CD4-positive, alpha-beta T cell treated with Interleukin-17A for 1 hour (primary cell): Measurements from ENCODE around the gene TNC.

Experiments
- DNase-seq: peaks from one replicate; pipeline ENCODE4 v3.0.0-alpha.2; 2020

TNC gene

DNA sequence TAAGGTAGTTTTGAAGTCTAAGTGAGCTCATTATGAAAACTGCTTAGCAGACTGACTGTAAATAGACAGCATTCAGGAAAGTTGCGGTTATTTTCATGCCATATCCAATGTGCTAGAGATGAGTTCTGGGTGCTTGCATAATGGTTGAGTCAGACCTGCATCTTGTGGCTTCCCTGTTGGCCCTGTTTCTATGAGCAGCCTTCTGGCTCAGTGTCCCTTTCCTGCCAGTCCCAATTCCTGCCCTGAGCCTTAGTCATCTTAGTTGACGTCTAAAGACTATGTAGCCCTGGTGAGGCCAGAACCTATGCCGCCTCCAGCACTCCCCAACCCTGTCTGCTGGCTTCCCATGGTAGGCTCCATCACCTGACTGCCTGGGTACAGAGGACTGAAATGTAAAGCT lies 111.3 kb downstream of the TNC start:
- DNase-seq: no peak

DNA sequence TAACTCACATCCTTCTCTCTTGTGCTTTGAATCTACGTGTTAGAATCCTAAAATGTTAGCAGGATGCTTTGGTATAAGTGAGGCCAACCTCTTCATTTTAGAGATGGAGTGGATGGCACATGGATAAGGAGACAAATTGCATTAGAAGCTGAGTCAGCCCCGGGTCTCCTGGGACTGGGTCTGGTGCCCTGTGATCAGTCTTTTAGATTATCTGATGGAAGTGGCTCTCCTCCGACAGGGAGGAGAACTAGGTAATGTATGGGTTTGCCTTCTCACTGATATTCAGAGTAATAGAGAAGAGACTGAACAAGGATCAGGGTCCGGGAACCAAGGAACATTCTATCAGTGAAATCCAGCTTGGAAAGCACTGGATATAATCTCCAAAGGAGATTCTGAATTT lies 112.6 kb downstream of the TNC start:
- no peak for DNase-seq

DNA sequence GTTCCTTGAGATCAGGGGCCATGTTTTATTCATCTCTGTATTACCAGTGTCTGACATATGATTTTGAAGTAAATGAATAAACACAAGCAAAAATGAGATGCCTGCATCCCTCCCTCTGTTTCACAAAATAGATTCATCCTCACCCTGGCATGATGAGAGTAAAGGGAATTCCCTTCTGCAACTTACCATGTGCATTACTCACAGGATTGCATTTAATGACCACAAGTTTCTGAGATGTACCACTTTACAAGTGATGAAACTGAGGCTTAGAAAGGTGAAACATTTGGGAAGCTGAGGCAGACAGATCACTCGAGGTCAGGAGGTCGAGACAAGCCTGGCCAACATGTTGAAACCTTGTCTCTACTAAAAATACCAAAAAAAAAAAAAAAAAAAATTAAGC lies 113.4 kb downstream of the TNC start:
- DNase-seq: no peak

DNA sequence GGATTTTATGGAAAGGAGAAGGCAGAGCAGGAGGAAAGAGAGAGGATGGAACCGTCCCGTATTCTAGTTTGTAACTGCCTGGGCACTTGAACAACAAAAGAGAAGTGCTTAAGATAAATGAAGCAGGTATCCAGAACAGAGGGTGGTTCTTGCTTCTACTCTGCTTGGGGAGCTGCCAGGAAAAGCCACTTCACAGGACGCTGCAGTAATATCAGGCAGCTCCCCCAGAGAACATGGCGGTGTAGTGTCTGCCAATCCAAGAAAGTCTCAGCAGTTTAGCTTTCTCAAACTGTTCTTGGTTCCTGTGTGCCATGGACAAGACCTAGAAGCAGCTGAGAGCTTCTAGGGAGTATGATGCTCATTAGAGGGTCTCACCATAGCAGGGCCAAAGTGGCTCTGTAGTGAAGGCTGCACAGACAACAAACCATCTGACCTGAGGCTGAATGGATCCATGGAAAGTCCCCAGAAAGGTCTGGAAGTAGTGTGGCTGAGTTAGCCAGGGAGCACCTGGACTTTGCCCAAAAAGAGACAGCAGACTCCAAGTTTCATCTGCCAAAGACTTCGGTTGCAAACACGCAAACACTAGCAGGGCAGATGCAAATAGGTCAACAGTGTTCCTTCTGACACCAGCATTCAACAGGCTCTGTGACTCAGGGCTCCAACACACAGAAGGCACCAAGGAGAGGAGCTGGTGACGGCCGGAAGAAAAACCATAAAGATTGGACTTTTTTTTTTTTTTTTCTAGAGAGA lies 115.4 kb downstream of the TNC start:
- no peak for DNase-seq

DNA sequence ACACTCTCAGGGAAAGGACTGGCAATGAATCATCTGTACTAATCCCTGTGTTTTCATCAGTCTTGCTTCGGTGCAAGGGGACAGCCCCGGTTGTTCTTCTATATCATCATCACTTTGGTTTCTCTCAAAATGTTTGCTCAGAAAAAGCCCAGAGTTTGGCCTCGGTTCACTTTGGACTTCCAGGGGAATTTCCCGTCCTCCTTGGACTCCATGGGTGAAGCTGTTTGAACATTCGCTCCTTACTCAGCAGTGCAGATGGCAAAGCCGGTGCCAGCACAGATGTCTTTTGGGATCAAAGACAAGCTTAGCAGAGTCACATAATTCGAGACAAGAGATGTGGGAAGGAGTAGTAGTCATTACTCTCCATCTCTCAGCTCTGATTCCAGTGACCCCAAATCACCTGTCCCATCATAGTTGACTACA lies 117.7 kb downstream of the TNC start:
- DNase-seq: no peak

DNA sequence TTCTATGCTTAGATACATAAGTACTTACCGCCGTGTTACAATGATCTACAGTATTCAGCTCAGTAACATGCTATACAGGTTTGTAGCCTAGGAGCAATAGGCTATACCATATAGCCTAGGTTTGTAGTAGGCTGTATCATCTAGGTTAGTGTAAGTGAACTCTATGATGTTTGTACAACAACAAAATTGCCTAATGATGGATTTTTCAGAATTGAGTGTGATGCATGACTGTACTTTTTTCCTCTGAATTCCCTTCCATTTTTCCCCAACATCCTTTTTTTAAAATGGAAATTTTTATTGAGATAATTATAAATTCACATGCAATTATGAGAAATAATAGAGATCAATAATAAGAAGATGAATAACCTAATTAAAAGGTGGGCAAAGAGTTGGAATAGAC lies 119.6 kb downstream of the TNC start:
- no peak for DNase-seq

DNA sequence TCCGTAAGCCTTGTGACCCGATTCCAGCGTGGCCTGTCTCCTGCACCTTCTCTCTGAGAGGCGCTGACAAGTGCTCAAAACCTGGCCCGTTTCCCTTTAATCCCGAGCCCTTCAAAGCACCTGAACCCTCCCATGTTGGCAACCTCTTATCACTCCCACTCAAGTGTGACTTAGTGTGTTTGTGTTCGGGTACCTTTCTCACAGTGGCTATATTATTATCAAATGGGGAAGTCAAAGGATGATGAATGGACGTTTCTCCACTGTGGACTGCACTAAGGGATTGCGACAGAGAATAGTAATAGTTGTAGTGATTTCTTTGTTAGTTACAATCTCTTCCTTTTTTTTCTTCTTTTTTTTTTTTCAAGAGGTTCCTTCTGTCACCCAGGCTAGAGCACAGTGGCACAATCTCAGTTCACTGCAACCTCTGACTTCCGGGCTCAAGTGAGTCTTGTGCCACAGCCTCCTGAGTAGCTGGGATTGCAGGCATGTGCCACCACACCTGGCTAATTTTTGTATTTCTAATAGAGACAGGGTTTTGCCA lies 122.2 kb downstream of the TNC start:
- DNase-seq: no peak

DNA sequence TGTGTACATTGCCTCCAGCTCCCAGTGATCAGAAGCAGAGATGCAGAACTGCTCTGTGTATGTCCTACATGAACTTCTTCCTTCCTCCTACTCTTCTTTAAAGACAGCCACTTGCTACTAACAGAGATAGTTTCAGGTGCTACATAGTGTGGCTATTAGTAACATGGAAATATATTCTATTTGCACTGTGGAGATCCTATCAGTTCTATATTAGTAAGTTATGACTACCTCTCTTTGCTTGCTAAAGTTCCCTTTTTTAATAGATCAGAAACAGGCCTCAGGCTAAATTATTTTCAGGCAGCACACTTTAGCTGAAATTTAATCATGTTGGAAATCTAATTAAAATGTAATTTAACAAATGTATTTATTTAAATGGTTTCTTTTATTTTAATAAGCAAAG lies 123.2 kb downstream of the TNC start:
- DNase-seq: no peak

DNA sequence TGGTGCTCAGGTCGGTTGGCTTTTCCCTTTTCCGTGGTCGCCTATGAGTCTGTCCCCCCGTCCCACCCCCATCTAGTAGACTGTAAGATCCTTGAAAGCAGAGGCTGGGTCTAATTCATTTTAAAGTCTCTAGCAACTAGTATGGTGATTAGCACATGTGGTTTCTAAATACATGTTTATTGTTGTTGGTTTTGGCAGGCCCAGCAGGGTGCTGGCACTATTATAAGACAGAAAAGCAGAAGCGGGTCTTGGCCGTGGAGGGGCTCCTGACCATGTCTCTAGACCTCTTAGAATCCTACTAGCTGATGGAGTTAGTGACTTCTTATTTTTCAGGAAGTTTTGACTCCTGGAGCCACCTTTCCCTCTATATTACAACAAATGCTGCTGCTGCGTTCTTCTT lies 126.1 kb downstream of the TNC start:
- no peak for DNase-seq

DNA sequence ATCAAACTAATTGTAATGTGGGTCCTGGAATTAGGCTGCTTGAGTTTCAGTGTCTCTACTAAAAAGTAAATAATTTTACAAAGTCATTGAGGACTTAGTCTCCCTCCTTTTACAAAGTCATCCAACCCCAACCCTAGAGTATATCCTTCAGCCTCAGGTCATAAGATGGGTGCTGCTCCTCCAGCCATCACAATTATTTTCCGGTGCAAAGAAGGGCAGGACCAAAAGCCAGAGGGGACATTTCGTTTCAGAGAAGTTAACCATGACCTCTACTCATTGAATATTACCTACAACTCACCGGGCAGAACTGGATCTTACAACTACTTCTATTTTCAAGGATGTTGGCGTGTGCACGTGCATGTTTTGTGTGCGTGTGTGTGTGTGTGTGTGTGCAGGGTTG lies 127.1 kb downstream of the TNC start:
- no peak for DNase-seq

DNA sequence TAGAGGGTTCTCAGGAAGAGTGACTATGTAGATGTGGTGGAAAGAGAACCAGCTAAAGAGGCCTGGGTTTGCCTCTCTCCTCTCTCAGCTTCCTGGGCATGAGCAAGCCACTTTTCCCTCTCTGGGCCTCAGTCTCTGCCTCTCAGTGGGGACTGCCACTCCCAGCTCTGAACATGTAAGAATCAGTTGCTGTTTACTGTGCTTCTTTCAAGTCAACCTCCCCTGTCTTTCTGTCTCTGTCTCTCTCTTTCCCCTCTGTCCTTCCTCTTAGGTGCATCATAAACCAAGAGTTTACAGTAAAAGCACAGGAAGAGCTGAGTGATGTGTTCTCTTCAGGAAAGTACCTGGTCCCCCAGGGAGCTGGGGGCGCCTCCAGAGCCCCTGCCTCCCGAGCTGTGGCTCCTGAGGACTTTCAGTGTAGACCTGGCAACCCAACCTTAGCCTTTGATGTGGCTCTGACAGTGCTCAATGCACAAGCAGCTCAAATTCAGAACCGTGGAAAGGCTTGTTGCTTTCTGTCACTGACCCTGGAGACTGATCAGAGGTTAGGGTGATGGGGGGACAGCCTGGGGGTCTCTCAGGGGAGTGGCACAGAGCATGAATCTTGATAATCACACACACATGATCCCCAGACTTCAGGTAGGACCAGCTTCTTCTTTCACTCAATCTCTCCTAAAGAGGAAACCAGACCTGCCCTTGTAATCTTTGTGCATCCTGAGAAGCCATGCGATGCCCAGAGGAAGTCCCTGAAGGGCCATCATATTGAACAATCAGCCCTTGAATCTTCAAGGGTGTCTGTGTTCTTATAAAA lies 128.2 kb downstream of the TNC start:
- DNase-seq: peak; percentile 43

DNA sequence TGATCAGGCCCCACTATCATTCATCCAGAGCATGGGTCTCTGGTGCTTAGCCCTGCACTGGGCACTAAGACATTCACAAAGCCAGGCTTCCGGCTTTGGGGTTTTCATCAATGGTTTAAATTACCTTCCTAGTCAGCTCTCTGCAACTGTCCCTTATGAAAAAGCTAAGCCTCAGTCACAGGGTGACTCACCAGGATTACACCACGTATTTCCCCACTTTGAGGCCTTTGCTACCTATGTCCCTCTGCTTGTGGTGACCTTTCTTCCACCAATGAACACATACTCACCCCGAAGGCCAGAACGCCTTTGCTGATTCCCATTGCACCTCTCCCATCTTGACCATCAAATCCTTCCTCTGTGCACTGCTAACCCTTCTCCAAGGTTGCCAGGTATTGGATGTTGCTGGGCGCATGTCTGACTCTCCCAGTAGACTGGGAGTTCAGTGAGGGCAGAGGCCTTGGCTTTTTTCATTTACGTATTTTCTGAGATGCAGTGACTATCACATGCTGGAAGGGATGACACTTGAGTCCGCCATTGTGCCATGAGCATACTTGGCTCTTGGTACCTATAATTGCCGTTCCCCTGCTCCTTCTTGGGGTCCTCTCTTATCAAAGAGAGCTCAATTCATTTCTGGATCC lies 128.9 kb downstream of the TNC start:
- no peak for DNase-seq

DNA sequence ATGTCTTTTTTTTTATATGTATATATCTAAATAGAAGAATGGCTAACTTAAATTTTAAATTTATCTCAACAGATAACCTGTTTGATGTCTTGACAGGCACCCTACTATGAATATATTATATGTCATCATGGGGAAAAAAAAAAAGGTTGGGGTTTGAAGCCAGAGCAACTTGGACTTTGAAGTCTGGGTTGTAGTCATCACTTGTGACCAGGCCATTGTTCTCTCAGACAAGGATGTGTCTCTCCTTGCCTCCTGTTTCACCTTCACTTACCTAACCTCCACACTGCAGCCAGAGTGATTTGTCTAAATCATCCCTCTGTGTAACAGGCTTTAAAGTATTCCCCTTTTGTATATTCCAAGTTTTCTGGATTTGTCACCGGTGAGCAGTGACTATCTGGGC lies 130.8 kb downstream of the TNC start:
- no peak for DNase-seq

DNA sequence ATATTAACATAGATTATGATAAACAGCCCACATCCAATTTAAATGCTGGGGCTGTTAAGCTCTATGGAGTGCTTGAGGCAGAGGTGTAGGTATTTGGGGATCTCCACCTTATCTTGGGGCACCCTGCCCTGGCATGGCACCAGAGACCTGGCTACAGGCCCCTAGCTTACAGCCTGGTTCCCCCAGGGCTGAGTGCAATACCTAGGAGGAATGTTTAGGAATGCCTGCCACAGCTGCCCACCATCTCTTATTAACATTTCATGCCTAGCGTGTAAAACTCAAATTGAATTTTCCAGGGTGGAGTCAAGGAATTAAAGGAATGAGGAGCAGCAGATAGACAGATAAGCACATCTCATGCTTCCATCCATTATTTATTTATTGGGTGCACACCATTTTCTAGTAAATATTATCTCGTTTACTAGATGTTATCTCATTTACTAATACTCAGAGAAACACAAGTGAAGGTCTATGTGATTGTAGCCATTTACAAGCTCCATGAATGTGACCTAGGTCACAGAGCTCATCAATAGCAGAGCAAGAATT lies 131.9 kb downstream of the TNC start:
- DNase-seq: no peak

DNA sequence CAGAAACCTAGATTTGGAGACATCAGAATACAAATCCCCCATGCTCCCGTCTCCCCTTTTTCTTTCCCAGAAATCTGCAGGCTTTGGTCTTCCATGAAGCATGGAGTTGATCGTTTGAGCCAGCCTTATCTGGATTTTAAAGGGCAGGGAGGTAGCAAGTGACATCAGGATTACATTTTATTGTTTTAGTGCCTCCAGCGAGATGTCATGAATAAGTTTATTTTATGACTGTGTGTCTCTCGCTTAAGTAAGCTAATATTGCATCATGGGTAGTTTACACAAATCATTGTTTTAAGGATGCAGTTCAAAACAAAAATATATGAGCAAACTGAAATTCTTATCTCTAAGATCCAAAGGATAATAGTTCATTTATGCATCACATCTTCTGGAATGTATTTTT lies 136.9 kb downstream of the TNC start:
- DNase-seq: no peak

DNA sequence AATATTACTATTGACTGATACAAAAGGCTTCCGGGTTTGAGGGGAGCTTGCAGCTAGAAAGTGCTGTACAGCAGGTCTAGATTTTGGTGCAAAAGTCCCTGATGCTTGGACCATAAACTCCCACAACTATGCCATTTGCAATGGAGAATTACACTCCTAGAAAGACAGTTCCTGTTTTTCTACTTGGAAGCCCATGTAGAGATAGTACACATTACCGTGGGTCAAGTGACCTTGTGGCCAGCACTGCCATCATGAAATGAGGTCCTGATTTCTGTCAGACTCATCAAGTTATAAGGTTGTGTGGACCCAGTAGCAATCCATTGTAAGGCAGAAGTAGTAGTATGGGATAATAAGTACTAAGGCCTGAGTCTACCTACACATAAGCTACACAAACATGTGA lies 144.7 kb downstream of the TNC start:
- DNase-seq: no peak

DNA sequence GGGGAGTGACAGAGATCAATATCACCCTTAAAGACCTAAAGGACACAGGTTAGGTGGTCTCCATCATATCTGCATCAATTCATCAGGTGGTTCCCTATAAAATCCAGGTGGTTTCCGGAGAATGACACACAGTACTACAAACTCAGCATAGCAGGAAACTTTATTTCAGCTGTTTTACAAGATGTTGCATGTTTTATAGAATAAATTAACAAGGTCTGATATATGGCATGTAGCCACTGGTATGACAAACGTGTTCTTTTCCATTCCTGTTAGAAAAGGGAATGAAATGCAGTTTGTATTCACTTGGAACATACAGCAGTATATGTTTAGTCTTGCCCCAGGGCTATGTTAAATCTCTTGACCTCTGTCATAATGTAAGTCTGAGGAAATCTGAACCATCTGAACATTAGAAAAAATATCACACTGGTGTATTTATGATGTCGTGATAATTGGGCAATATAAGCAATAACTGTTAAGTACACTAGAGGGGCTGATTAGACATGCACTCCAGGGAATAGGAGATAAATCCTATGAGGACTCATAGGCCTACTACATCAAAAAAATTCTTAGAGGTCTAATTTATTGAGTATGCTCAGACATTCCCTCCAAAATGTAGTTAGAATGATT lies 145.3 kb downstream of the TNC start:
- no peak for DNase-seq
